DMS79 (cell line): ENCODE results near the gene FBXO33.
"Not testable (repeated sequence)": the region's sequence is repeated elsewhere in the genome, so short reads cannot be mapped to it uniquely, and the experiment has no call there.

ENCODE experiments used
- DNase-seq: peaks from one replicate; lab custom pipeline; 2025; lab: John Stamatoyannopoulos, UW

The FBXO33 gene

GRCh38 chr14:39369029-39369428 lies 63.2 kb downstream of the FBXO33 start:
- DNase-seq, result no peak

GRCh38 chr14:39368261-39368959 lies 63.8 kb downstream of the FBXO33 start:
- DNase-seq, result peak; percentile 45

GRCh38 chr14:39367387-39367751 lies 64.9 kb downstream of the FBXO33 start:
- DNase-seq, result no peak

- no peak for DNase-seq
Measured at GRCh38 chr14:39366460-39367386, 65.5 kb downstream of the FBXO33 start.

GRCh38 chr14:39365354-39365753 lies 66.9 kb downstream of the FBXO33 start:
- DNase-seq, result no peak

- no peak for DNase-seq
Measured at GRCh38 chr14:39364509-39364908, 67.7 kb downstream of the FBXO33 start.

GRCh38 chr14:39361556-39361955 lies 70.7 kb downstream of the FBXO33 start:
- DNase-seq, result not testable (repeated sequence)

GRCh38 chr14:39360316-39360715 lies 71.9 kb downstream of the FBXO33 start:
- no peak for DNase-seq

- DNase-seq, result not testable (repeated sequence)
Measured at GRCh38 chr14:39359069-39359468, 73.2 kb downstream of the FBXO33 start.

- DNase-seq, result no peak
Measured at GRCh38 chr14:39351708-39352107, 80.5 kb downstream of the FBXO33 start.

- no peak for DNase-seq
Measured at GRCh38 chr14:39350866-39351265, 81.4 kb downstream of the FBXO33 start.
